B cell (primary cell): ENCODE measurements around the gene KRT71. TPM values are rescaled to one million over a fixed set of nuclear protein-coding genes. Genes with fewer than 3 reads are reported as not detected.

ENCODE experiments used
- ATAC-seq: fragments of 200-7000 bp; cut with Tn5 transposase; one replicate; pipeline ENCODE4 v1.10.0; 2021; ENCODE audit warnings: low read depth, mild to moderate bottlenecking, moderate number of reproducible peaks, moderate library complexity
- CTCF ChIA-PET: fragments of 350-600 bp; sonication (Branson Sonifier 250); formaldehyde crosslinking; loops from one replicate; lab custom pipeline; 2021; ENCODE audit warnings: antibody characterized with exemption, inconsistent platforms; lab: Charles Lee
- POLR2A ChIA-PET: fragments of 350-600 bp; sonication (Branson Sonifier 250); formaldehyde crosslinking; loops from one replicate; lab custom pipeline; 2021; ENCODE audit warnings: antibody characterized with exemption; lab: Charles Lee
- DNase-seq: peaks from one replicate; pipeline ENCODE4 v3.0.0; 2013
- H2AFZ ChIP-seq: 2 replicates; pipeline ENCODE4 v1.6.1; 2012; ENCODE audit warnings: mild to moderate bottlenecking, low read depth, low read length; ENCODE audit not compliant: insufficient read depth, poor library complexity, severe bottlenecking
- H3K27ac ChIP-seq, 2 donors: 1 replicate in 1 of 2; 2 replicates in 1 of 2; pipeline ENCODE4 v1.5.1; 2012 to 2013; ENCODE audit warnings: low read length in 2 of 2, mild to moderate bottlenecking in 2 of 2, moderate library complexity in 1 of 2
- H3K27me3 ChIP-seq, 4 experiments: fragments of 200-600 bp in 1 of 4; sonication (generic) in 1 of 4; replicated peaks in 1 of 4; 1 replicate in 2 of 4; 2 replicates in 2 of 4; pipeline versions ENCODE4 v1.6.1 to v1.7.0; 2013 to 2016; ENCODE audit warnings: low read length in 3 of 4, mild to moderate bottlenecking in 2 of 4, mixed read lengths in 1 of 4, moderate library complexity in 1 of 4; ENCODE audit not compliant: insufficient read depth in 4 of 4, control insufficient read depth in 3 of 4; ENCODE audit errors: control extremely low read depth in 1 of 4
- H3K36me3 ChIP-seq, 2 experiments: replicated peaks in 1 of 2; 1 replicate in 1 of 2; 2 replicates in 1 of 2; pipeline versions ENCODE4 v1.6.1 to v1.7.1; 2013; ENCODE audit warnings: low read length in 1 of 2; ENCODE audit not compliant: insufficient read depth in 2 of 2, control insufficient read depth in 1 of 2; ENCODE audit errors: control extremely low read depth in 1 of 2, extremely low read depth in 1 of 2
- H3K4me1 ChIP-seq, 2 donors: fragments of 200-600 bp in 1 of 2; sonication (generic) in 1 of 2; 1 replicate in 1 of 2; 2 replicates in 1 of 2; pipeline versions ENCODE4 v1.5.1 to v1.6.1; 2013 to 2017; ENCODE audit warnings: low read length in 2 of 2; ENCODE audit not compliant: control insufficient read depth in 2 of 2, insufficient read depth in 2 of 2
- H3K4me2 ChIP-seq: replicated peaks from 2 replicates; pipeline ENCODE3; 2012; ENCODE audit warnings: mild to moderate bottlenecking, low read depth, low read length; ENCODE audit not compliant: poor library complexity, severe bottlenecking
- H3K4me3 ChIP-seq, 5 experiments: fragments of 200-600 bp in 1 of 5; sonication (generic) in 1 of 5; 1 replicate in 3 of 5; 2 replicates in 2 of 5; pipeline versions ENCODE4 v1.5.1 to v1.7.0; 2011 to 2016; ENCODE audit warnings: low read length in 4 of 5, mild to moderate bottlenecking in 4 of 5, low read depth in 2 of 5, control low read depth in 1 of 5, moderate library complexity in 1 of 5; ENCODE audit not compliant: insufficient read depth in 1 of 5; ENCODE audit errors: control extremely low read depth in 1 of 5, extremely low read depth in 1 of 5
- H3K79me2 ChIP-seq: fragments of 200-600 bp; sonication (generic); one replicate; pipeline ENCODE4 v1.6.0; 2016; ENCODE audit warnings: low read length; ENCODE audit not compliant: control insufficient read depth, insufficient read depth
- H3K9ac ChIP-seq: fragments of 200-600 bp; sonication (generic); 2 replicates; pipeline ENCODE4 v1.6.1; 2017; ENCODE audit warnings: mild to moderate bottlenecking, low read length, moderate library complexity
- H3K9me3 ChIP-seq, 3 donors: one replicate each; pipeline versions ENCODE4 v1.6.1 to v1.7.1; 2013; ENCODE audit warnings: low read length in 2 of 3; ENCODE audit not compliant: control insufficient read depth in 2 of 3, insufficient read depth in 1 of 3; ENCODE audit errors: control extremely low read depth in 1 of 3
- H4K20me1 ChIP-seq: 2 replicates; pipeline ENCODE4 v1.6.0; 2012; ENCODE audit warnings: mild to moderate bottlenecking, low read length; ENCODE audit not compliant: insufficient read depth, control insufficient read depth, poor library complexity, severe bottlenecking
- H3K27ac Mint-ChIP-seq: one replicate; pipeline ENCODE4 v1.8.0; 2021; ENCODE audit warnings: mixed read lengths
- H3K27me3 Mint-ChIP-seq: one replicate; pipeline ENCODE4 v1.8.0; 2021; ENCODE audit warnings: mixed read lengths
- H3K4me1 Mint-ChIP-seq: one replicate; pipeline ENCODE4 v1.8.0; 2021; ENCODE audit warnings: mixed read lengths
- H3K4me3 Mint-ChIP-seq: one replicate; pipeline ENCODE4 v1.8.0; 2021; ENCODE audit warnings: mixed read lengths
- H3K9me3 Mint-ChIP-seq: one replicate; pipeline ENCODE4 v1.8.0; 2022; ENCODE audit warnings: mixed read lengths; ENCODE audit not compliant: insufficient read depth
- EZH2 ChIP-seq: IDR thresholded peaks from 2 replicates; pipeline ENCODE4 v1.6.1; 2012; ENCODE audit warnings: borderline replicate concordance, low read depth, mild to moderate bottlenecking, moderate library complexity, low read length; ENCODE audit not compliant: insufficient read depth, poor library complexity, severe bottlenecking
- WGBS: methylation state at CpG from one replicate; pipeline ENCODE4 v1.1.5; 2013; ENCODE audit warnings: missing lambda C conversion rate; ENCODE audit not compliant: insufficient coverage; 5-methylcytosine and 5-hydroxymethylcytosine counted together
- intact Hi-C: fragments of 100-400 bp; cut with micrococcal nuclease; formaldehyde crosslinking; loops from one replicate; pipeline ENCODE4 v1.10.0; 2022
- polyA plus RNA-seq: library from polyadenylated mRNA; depleted of rRNA; stranded (reverse); fragments of >200 nt; gene quantifications from 2 replicates; pipeline ENCODE4 v1.2.3, GENCODE V29; 2012
- total RNA-seq, 2 donors: library from RNA; stranded (reverse); fragments of 120-200 nt in 1 of 2; gene quantifications; 1 replicate in 1 of 2; 2 replicates in 1 of 2; pipeline versions ENCODE4 v1.2.3 to v1.2.4, GENCODE V29; 2013 to 2022
- TF ChIP-seq, protein P1 (sequence below): fragments of 200-600 bp; IDR thresholded peaks from one replicate; pipeline ENCODE4 v1.8.0; 2022; ENCODE audit warnings: antibody characterized with exemption, mild to moderate bottlenecking

The KRT71 gene
- total and polyA plus RNA-seq, 2 donors (not counting 1 experiment from before 2014, with no cell fraction given) = not detected

DNA sequence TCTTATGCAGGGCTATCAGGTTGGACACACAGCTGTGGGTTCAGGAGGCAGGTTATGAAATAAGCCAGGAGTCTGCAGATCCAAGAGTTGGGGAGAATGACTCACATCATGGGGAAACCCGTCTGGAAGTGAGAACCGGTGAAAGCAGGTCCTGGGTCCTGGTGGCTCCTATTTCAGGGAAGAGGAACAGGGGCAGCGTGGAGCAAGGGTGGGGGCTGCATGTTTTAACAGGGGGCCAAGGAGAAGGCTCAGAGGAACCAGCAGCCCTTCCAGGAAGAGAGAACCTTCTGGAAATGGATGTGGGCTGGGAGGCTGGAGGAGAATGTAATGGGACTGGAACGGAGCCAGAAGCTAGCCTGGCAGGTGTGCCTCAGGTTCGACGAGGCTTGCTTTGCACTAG lies 28.5 kb upstream of the KRT71 start:
- H3K27me3 ChIP-seq = no peaks in the 10 kb centered on the region
- intact Hi-C loops = loop anchor here (10.0 kb wide), 1 partner anchor 293 kb away; no protein-coding TSS in a partner anchor
- Mint-ChIP-seq H3K4me1 (no peaks in the 10 kb centered on the region), H3K9me3 (no peaks in the 10 kb centered on the region), H3K27ac (no peak overlapping the region), H3K27me3 (peaks cover 12% of the 10 kb centered on the region), H3K4me3 (no peak overlapping the region)
- TF ChIP-seq, protein P1, sequence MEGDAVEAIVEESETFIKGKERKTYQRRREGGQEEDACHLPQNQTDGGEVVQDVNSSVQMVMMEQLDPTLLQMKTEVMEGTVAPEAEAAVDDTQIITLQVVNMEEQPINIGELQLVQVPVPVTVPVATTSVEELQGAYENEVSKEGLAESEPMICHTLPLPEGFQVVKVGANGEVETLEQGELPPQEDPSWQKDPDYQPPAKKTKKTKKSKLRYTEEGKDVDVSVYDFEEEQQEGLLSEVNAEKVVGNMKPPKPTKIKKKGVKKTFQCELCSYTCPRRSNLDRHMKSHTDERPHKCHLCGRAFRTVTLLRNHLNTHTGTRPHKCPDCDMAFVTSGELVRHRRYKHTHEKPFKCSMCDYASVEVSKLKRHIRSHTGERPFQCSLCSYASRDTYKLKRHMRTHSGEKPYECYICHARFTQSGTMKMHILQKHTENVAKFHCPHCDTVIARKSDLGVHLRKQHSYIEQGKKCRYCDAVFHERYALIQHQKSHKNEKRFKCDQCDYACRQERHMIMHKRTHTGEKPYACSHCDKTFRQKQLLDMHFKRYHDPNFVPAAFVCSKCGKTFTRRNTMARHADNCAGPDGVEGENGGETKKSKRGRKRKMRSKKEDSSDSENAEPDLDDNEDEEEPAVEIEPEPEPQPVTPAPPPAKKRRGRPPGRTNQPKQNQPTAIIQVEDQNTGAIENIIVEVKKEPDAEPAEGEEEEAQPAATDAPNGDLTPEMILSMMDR = no peak
- no peak for TF ChIP-seq EZH2
- H3K36me3 ChIP-seq = no peaks in the 10 kb centered on the region
- H3K4me3 ChIP-seq = no peak overlapping the region
- H3K9me3 ChIP-seq = no peaks in the 10 kb centered on the region
- ATAC-seq = no peak
- no peak overlapping the region for H3K9ac ChIP-seq
- POLR2A ChIA-PET = no interaction called here
- no peak overlapping the region for H3K4me2 ChIP-seq
- no peaks in the 10 kb centered on the region for H4K20me1 ChIP-seq
- DNase-seq = no peak
- no peaks in the 10 kb centered on the region for H3K79me2 ChIP-seq
- no peak overlapping the region for H3K27ac ChIP-seq
- WGBS = 84% methylated on average over 3 of the region's 6 CpGs
- H3K4me1 ChIP-seq = no peaks in the 10 kb centered on the region
- H2AFZ ChIP-seq = no peak overlapping the region
- CTCF ChIA-PET = interaction anchor here (1.1 kb wide), 1 partner anchor 299 kb away, joined by 3 read pairs; no protein-coding TSS in a partner anchor

DNA sequence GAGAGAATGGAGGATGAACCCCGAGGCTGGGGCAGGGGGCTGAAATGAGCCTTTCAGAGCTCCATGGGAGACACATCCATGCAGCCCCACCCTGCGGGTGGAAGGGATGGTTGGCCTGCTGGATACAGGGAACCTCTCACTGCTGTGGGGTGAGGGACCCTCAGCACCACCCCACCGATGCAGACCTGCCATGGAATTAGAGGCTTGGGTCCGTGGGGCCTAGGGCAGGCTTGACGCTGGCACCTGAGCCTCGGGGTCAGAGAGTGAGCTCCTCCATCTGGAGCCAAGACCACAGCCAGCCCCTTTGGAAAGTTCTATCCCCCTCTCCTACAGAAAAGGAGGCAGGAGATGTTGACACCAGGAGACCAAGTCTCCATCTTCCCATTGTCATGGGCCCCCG lies 28.1 kb upstream of the KRT71 start:
- TF ChIP-seq, protein P1 = no peak
- TF ChIP-seq EZH2 = no peak
- Histone ChIP-seq H4K20me1 (no peaks in the 10 kb centered on the region), H2AFZ (no peak overlapping the region), H3K9me3 (no peaks in the 10 kb centered on the region), H3K4me2 (no peak overlapping the region), H3K79me2 (no peaks in the 10 kb centered on the region), H3K27ac (no peak overlapping the region), H3K9ac (no peak overlapping the region), H3K27me3 (no peaks in the 10 kb centered on the region), H3K4me1 (no peaks in the 10 kb centered on the region), H3K4me3 (no peak overlapping the region), H3K36me3 (no peaks in the 10 kb centered on the region)
- ATAC-seq (no peak), DNase-seq (no peak)
- ChIA-PET POLR2A (no interaction called here), CTCF (no interaction called here)
- H3K4me3 Mint-ChIP-seq = no peak overlapping the region
- 84% methylated on average over 6 of the region's 7 CpGs for WGBS
- no peaks in the 10 kb centered on the region for H3K9me3 Mint-ChIP-seq
- H3K27ac Mint-ChIP-seq = no peak overlapping the region
- intact Hi-C loops = loop anchor here (10.0 kb wide), 1 partner anchor 294 kb away; no protein-coding TSS in a partner anchor
- H3K27me3 Mint-ChIP-seq = peaks cover 12% of the 10 kb centered on the region
- no peaks in the 10 kb centered on the region for H3K4me1 Mint-ChIP-seq
